GM19438 (cell line): ENCODE measurements around the gene SYTL3.

ENCODE experiments used
- ATAC-seq: cut with Tn5 transposase; IDR thresholded peaks from one replicate; pipeline ENCODE4 v1.9.1; 2021; ENCODE audit warnings: low read depth; ENCODE audit not compliant: unreplicated experiment

The SYTL3 gene

DNA sequence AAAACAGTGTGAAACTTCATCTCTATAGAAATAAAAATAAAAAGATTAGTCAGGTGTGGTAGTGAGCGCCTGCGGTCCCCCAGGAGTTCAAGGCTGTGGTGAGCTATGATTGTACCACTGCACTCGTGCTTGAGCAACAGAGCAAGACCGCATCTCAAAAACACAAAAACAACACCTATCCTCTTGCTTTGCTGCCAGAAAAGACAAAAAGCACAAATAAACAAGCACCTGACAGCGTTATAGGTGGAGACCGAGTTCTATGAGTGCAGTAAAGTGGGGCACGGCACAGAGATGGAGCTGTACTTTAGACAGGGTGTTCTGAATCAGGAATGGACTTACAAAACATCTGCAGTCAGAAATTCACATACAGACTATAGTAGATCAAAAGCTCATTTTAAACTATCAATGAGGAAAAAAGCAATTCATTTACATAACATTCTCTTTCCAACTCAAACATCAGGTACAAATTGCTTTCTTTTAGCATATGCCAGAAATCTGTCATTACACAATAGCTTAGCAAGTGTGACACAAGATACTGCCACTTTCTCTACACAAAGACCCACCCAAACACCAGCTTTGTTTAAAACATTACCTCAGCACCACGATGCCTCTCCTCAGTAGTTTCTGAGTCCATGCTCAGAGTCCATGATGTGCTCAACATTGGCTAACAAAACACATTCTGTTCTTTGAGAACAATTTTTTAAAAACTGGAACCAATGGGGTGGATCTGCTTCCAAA, 159.3 kb downstream of the SYTL3 start:
- ATAC-seq = peak; percentile 62

DNA sequence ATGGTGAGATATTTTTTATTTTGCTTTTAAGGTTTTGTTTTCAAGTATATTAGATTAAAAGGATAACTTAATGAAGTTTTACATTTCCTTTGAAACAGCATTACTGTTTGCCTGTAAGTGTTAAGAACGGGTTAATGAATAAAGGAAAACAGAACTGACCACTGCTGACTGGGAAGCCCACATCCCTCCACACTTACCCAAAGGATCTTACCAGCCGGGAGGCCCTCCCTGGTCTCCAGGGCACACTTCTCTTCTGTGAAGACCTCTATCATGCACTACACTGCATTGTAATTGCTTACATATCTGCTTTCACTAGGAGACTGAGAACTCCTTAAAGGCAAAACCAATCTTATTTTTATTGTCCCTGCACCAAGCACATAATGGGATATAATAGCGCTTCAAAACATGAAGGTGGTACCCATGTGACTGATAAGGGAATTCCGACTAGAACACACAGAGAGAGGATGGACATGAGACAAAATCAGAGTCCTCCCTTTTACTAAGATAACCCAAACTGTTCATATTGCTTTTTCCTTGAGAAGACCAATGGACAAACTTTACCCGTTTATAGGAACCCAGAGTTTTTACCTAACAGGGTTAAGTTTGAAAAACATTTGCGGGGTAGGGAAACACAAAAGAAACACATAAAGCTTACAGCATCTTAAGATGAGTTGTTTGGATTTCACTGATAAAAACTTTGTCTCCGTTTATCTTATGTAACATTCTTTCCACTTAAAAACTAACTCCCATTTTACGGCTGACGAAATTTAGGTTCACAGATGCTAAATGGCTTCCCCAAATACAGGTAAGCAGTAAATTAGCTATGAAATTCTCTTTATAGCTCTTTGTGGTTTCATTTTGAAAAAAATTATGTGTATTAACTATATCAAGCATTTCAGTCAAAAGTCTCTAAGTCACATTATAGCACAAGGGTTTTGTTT, 160.6 kb downstream of the SYTL3 start:
- ATAC-seq = no peak

DNA sequence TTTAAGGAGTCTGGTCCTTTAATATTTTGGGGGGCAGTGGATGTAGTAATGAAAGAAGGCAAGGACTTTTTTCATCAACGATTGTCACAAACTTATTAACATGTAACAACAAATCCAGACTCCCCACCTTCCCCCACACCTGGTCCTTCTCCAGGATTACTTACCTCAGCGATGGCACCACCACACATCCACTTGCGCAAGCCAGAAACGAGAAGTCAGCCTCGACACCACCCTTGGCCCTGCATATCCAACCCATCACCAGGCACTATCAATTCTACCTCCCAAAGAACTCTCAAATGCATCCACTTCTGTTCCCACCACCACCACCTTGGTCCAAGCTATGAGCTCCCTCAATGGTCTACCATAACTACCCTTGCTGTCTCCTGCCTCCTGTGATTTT, 162.8 kb downstream of the SYTL3 start:
- no peak for ATAC-seq

DNA sequence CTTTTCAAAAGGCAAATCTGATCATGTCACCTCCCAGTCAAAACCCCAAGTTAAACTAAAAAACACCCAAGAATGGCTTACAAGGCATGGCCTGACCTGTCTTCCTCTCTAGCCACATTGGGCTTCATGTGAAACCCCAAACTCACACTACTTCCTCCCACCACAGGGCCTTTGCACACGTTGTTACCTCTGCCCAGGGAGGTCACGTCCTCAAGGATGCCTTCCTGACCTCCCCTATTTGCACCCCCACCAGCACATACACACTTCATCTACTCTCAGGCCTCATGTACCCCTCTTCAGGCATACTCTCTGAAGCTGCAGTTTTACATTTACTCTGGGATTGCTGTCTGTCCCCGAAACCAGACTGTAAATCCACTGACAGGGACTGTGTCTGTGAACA, 163.2 kb downstream of the SYTL3 start:
- no peak for ATAC-seq
